Hematopoietic multipotent progenitor cell treated with erythropoietin and hydrocortisone succinate and interleukin-3 and kit ligand, for 8 days (in vitro differentiated cells): ENCODE measurements around the gene ROBO1.
"Not testable (repeated sequence)": the region's sequence is repeated elsewhere in the genome, so short reads cannot be mapped to it uniquely, and the experiment has no call there.

Experiments used
- DNase-seq: peaks from one replicate; pipeline ENCODE4 v3.0.0-alpha.2; 2015

ROBO1 gene

GRCh38 chr3:79366414-79366813, 401.4 kb downstream of the ROBO1 start:
- DNase-seq = no peak

GRCh38 chr3:79364784-79365183, 403.0 kb downstream of the ROBO1 start:
- DNase-seq = no peak

DNA sequence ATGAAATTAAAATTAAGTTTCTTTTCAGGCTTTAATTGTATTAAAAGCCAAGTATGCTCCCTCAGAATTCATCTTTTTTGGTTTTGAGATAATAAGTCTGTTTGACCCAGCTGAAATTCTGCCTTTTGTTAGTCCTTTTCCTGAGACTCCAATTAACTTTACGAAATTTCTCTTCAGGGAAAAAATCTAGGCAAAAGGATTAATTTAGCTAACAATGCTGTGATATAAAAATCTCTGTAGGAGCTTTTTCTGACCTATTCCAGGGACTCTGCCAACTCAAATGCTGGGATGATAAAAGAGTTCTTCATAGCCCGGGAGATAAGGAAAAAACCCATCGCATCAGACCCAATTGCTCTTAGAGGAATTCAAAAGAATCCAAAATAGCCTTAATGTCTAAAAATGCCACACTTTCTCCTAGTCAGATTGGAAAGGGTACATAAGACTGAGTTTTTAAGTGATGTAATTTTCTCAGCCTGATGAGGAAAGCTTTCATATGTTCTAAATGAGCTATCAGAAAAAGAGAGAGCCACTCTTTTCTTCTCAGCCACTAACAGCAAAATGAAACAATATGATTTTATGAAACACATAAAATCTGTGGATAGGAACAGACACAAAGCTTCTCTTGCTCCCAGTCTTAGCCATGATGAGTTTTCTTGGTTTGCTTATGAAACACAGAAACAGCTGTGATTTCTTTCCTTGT, 405.1 kb downstream of the ROBO1 start:
- no peak for DNase-seq

DNA sequence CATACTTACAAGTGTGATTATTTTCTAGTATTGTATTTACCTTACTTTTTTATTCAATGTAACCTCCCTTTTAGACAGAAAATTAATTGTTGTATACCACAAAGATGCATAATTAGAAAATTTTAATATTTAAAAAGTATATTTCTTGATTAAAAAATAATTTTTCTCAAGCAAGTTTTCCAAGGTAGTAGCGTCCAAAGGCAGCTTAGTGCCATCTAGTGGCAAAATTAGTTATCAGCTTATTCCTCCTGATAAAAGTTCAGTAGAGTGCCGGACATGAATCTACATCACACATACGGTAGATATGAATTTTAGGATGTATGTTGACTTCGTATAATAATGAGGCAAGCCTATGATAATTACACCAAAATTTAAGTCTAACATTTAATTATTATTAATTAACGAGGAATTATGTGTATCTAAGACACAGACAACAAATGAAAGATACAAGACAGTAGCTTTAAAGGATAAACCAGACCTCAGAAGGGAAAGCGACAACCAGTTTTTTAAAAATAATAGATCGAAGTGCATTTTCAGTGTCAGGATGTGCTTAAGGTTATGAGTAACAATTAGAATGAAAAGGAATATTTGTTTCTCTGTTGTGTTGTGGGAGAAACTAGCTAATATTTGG, 405.9 kb downstream of the ROBO1 start:
- peak; percentile 46 for DNase-seq

DNA sequence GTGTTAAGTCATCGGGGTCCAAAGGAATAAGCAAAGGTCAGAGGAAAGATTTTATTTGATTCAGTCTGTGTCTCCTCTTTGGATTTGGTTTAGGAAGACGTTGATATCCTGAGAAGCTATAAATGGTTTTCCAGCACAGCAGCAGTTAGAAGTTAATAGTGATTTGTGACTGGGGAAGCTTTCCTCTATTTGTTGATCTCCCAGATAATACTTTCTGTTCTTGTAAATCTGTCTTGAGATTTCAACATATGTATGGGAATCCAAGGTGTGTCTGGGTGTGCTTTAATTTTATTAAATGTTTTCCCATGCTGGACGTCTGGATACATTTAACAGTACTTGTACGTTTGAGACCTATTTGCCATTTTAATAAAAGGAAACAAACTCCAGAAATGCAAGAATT, 409.5 kb downstream of the ROBO1 start:
- no peak for DNase-seq

DNA sequence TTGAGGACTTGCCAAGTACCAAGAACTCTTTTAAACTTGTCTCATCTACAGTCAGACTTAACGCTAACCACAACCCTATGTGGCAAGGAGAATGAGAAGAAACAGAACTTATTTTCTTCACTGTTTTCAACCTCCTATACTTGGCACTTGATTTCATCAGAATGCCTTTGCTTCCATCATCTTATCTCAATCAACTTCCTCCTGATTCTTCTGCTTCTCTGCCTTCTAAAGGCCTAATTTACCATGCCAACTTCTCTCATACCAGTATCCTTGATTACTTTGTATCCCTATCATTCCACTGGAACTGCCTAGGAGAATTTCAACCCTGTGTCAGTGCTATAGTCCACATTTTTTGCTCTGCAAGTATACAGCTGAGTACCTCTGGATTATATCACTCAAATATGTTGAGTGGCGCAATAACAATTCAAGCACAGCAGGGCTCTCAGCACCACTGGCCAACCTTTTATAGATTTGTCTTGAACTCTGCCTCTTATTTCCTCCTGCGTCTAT, 413.6 kb downstream of the ROBO1 start:
- DNase-seq = no peak

DNA sequence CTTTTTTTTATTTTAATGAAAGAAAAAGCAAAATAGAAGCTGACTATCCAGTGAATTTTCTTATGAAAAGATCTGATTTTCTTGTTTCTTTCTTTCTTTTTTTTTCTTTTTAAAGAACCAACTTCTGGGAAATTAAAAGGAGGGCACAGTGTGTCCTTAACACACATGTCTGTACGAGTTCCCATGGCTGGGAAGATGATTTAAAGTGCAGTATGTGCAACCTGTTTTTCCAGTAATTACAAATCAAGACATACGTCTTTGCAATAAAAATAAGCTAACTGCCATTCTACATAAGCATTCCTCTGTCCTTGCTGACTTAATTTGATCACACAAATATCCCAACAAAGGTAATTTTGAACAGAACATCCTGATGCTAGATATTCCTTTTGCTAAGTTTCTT, 416.1 kb downstream of the ROBO1 start:
- DNase-seq = no peak

DNA sequence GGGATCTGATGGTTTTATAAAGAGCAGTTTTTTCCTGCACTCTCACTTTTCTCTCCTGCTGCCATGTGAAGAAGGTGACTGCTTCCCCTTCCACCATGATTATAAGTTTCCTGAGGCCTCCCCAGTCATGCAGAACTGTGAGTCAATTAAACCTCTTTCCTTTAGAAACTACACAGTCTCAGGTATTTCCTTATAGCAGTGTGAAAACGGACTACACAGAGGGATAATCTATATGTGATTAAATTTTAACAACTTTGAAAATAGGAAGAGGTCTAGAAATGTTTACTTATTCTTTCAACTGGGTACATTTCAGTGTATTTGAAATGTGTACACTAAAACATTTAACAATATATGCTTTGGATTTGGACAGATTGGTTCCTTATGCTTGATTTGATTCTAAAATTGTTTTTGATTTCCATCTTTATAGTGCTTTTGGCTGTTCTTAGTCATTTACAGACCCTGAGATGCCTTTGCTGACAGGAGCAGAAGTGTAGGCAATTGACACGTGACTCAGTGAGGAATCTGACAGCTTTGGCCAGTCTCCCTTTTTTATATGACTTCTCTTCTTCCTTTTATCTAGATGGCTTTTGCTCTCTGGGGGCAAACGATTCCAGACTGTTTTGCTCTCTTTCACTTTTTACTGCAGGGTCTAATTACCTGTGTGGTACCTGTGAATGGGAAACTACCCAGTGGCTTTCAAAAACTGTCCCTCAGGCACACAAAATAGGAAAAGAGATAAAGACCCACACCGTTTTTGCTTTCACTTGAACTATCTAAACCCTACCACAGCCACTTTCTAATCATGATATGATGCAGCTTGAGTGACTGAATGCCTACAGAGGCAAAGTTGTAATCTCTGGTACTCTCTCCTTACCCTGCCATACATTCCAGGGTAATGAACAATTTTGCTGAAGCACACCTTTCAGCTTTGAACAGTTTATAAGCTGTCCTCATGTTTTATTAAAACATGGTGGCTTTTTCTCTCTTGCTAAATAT, 422.6 kb downstream of the ROBO1 start:
- DNase-seq = no peak

DNA sequence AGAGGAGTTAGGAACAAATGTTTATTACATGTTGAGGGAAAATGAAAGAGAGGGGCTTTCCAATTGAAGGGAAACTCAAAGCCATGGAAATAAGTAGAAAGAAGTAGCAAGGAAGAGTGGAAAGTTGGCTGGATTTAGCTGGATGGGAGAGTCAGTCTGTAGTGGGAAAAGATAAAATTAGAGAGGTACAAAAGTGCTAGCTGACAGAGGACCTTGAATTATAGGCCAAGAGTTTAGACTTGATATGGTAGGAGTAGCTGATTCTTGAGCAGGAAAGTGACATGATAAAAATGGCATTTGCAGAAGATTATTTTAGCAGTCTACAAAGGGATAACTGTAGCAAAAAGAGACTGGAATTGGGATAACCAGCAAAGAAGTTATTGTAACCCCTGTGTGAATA, 425.8 kb downstream of the ROBO1 start:
- no peak for DNase-seq

DNA sequence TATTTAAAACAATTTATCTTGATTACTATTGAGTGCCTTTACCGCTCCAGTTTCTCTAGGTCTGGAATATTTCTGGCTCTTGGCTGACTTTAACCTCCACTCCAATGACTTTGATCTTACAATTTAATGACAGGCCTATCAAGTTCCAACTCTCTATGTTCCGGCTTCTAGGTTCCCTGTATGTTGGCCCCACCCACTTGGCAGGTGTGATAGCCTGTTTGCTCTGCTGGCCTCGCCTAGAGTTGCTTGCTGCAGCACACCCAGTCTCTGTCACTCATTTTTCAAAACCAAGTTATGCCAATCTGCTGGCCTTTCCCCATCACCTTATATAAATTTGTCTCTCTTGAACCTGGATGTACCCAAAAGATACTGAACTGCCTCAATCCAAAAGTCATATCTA, 428.0 kb downstream of the ROBO1 start:
- no peak for DNase-seq

- DNase-seq = no peak
Measured at GRCh38 chr3:79337798-79338197, 430.0 kb downstream of the ROBO1 start.

DNA sequence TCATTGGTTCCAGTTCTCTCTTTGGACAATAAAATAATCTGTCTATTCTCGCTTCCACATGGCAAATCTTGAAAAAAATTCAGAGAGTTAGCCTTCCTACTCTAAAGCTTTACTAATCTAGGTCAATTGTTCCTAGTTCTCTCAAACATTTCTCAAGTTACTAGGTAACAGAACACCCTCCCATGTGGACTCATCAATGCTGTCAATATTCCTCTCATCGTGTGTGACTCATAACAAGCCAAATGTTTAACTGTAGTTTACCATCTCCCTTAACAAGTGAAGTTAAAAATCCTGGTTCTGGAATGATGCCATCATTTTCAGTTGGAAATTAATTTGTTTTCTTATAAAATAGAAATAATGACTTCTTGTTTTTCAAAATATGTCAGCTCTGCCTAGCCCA, 438.6 kb downstream of the ROBO1 start:
- no peak for DNase-seq

DNA sequence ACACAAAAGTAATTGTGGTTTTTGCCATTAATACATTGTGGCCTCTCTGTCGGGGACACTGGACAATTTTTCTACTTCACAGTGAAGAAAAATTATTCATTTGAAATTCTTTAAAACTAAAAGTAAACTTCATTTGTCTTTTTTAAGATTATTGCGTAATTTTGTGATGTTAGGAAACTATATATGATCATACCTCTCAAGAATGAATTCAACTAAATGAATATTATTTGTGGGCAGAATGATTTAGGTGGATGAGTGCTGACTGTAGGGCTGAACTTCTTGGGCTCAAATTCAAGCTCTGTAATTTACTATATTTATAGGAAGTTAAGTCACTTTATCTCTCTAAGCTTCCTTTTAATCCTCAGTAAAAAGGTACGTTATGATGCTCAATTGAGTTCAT, 441.2 kb downstream of the ROBO1 start:
- no peak for DNase-seq

DNA sequence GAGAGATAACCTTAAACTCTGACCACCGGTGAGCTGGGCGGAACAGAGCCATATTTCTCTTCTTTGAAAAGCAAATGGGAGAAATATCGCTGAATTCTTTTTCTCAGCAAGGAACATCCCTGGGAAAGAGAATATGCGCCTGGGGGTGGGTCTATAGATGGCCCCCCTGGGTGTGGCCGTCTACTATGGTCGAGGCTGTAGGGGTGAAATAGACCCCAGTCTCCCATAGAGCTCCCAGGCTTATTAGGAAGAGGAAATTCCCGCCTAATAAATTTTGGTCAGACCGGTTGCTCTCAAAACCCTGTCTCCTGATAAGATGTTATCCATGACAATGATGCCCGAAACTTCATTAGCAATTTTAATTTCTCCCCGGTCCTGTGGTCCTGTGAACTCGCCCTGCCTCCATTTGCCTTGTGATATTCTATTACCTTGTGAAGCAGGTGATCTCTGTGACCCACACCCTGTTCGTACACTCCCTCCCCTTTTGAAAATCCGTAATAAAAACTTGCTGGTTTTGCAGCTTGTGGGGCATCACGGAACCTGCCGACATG, 441.9 kb downstream of the ROBO1 start:
- not testable (repeated sequence) for DNase-seq

GRCh38 chr3:79317551-79318518, 450.0 kb downstream of the ROBO1 start:
- DNase-seq = no peak

DNA sequence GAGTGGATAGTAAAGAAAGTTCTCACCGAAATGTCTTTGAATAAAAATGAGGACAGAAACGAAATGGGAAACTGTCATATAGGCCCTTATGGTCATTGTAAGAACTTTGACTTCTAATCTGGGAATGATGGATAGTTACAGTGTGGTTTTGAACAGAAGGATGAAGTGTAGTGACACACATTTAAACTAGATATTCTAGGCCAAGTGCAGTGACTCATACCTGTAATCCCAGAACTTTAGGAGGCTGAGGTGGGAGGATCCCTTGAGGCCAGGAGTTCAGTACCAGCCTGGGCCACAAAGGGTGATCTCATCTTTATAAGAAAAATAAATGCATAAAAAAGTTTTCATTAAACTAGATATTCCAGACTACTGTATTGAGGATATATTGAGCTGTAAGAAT, 452.8 kb downstream of the ROBO1 start:
- DNase-seq = no peak

DNA sequence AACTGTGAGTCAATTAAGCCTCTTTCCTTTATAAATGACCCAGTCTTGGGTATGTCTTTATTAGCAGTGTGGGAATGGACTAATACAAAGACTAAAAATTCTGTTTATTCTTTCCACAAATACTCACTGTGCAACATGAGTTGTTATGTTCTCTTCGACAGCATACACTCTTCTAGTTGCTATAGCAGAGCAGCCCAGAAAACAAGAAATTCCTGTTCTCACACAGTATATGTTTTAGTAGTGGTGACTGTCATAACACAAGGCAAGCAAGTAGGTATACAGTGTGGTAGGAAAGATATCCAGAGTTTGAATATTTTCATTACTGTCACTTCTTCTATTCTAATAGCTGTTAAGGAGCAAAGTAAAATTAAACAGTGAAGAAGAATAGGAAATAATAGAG, 453.3 kb downstream of the ROBO1 start:
- no peak for DNase-seq

DNA sequence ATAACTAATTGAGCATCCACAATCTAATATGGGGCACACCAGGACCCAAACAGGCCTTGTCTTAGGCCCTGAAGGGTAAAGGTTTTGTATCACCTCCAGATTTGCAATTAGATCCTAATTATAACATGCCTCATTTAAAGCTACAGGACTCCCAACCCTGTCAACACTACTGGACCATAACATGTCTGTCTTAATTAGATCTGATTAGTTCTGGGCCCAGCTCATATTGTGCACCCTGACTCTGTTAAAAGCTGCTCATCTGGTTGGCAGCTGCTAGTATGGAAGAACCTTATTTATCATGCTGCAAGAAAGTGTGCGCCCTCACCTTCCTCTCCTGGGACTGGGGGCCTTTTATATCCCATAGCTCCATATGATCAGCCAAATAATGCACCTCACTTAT, 457.8 kb downstream of the ROBO1 start:
- DNase-seq = no peak

GRCh38 chr3:79306934-79307570, 460.7 kb downstream of the ROBO1 start:
- no peak for DNase-seq

DNA sequence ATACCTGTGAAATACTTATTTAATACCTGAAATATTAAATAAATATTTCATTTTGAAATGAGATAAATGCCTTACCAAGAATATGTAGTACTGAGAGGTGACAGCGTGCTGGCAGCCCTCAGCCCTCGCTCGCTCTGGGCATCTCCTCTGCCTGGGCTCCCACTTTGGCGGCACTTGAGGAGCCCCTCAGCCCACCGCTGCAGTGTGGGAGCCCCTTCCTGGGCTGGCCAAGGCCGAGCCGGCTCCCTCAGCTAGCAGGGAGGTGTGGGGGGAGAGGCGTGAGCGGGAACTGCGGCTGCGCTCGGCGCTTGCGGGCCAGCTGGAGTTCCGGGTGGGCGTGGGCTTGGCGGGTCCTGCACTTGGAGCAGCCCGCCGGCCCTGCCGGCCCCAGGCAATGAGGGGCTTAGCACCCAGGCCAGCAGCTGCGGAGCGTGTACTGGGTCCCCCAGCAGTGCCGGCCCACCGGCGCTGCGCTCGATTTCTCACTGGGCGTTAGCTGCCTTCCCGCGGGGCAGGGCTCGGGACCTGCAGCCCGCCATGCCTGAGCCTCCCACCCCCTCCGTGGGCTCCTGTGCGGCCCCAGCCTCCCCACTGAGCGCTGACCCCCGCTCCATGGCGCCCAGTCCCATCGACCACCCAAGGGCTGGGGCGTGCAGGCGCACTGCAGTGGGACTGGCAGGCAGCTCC, 467.7 kb downstream of the ROBO1 start:
- DNase-seq = not testable (repeated sequence)
